ENCODE measurements around the gene ZBTB20.

ZBTB20 gene

DNA sequence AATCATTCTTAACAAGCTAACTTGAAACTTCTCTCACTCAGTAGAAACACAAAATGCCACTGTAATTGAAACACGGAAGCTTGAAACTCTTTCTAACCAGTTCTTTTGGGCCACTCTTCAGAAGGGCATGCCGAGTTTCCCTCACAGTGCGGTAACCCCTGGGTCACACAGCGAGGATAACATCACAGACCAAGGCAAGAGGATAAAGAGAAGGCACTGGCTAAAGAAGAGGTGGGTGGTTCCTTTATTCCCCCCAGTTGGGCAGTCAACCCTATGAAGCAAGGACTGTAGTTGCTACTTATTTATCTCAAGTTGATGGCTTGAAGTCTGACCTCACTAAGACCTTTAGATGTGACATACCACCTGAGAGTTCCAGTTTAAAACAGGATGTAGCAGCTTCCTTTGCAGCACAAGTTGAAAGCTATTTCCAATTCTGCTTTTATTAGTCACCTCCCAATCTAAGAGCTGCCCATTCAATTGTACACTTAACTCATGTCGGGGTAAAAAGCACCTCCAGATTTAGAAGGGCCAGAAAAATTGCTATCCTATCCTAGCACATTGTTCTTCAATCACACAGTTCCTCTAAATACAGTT lies 580.8 kb downstream of the ZBTB20 start:
- DNase-seq (ENCODE audit: insufficient read length, low spot score) (no peak), FAIRE-seq (no peak)

DNA sequence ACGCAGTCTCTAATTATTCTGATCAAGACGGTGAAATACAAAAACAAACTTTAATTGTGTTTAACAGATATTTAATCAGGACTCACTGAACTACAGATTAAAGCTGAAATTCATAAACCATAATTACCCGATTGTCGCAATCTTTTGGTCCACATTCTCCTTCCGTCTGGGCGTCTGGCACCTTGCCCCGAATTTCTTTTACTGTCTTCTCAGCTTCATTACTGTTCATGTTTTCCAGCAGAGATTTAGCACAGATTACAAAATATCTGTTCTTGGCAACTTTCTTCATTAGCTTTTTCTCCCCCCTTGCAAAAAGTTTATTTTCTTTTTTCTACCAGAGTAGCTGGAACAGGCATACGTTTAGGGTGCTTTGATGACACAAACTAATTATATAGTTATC lies 581.9 kb downstream of the ZBTB20 start:
- FAIRE-seq = no peak

DNA sequence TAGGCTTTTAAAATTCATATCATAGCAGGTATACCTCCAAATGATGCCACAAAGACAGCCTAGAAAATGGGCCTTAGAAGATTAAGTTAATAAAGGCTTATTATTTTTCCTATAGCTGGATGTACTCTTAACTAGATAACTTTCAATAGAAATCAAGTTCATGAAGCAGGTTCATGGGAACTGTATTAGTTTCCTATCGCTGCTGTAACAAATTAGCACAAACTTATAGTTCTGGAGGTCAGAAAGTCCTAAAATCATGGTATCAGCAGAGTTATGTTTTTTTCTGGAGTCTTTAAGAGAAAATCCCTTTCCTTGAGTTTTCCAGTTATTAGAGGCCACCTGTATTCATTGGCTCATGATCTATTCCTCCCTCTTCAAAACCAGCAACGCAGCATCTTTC lies 583.4 kb downstream of the ZBTB20 start:
- DNase-seq (ENCODE audit: insufficient read length, low spot score) = no peak
- FAIRE-seq = no peak

More for the DNA sequence above, 581.9 kb downstream of the ZBTB20 start:
- DNase-seq (ENCODE audit: insufficient read length, low spot score) = no peak

DNA sequence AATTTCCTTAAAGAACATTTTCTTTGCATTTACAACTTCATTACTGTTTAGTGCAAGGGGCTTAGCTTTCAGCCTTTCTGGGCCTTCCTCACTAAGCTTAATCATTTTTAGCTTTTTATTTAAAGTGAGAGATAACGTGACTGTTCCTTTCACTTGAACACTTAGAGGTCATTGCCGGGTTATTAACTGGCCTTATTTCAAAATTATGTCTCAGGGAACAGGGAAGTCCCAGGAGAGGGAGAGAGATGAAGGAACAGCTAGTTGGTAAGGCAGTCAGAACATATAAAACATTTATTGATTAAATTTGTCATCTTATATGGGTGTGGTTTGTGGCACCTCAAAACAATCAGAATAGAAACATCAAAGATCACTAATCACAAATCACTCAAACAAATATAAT lies 584.5 kb downstream of the ZBTB20 start:
- FAIRE-seq (no peak), DNase-seq (ENCODE audit: insufficient read length, low spot score) (no peak)

DNA sequence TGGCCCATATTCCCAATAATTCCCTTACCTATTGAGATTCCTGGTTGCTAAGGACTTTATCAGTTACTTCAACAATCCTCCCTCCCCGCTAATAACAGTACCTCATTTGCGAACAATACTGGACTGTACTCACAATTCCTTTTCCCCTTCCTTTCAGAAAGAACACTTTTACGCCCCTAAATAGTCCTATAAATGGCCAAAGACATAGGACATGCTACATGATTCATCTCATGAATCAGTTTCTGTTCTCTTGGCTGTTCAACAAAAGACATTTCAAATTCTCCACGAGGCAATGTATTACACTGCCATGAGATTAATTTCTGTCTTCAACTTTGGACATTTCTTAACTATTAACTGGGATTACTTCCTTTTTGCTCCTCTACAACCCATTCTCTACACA lies 588.8 kb downstream of the ZBTB20 start:
- no peak for DNase-seq (ENCODE audit: insufficient read length, low spot score)
- FAIRE-seq = no peak

DNA sequence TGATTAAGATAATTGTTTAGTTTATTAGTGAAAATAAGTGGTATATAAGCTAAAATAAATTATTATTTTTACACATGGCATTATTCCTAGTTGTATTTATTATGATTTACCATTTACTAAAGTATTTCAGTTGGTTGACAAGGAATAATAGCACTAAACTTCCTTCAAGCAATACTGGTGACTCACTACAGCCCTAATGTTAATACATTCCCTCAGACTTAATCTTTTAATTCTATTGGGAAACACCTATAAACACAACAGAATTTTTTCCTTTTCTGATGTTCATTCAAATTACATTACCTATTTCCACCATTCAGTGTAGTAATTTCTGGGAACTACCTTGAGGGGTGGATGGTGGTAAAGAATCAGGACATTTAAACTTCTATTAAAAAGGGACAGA lies 589.3 kb downstream of the ZBTB20 start:
- DNase-seq (ENCODE audit: insufficient read length, low spot score) = no peak

DNA sequence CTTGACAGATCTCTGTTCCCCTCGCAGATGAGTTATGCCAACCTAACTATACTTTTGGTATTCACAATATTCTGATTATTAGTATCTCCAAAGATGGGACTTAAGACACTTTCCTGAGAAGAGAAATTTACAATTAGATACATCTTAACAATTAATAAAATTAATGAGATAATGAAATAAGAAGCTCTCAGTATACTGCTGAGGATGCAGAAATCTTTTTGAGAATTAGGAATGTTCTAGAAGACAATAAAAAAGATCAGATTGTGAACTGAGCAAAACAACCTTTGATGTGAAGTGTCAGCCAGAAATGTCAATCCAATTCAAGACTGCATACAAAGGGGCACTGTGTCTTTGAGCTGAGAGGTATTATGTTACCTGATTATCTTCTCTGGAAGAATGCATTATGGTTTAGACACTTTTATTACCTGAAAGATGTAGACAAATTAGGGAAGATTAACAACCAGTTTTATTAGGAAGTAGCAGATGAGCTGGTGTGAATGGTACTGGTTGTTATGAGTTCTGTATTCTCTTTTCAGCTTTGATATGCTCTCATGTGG lies 590.4 kb downstream of the ZBTB20 start:
- DNase-seq (ENCODE audit: insufficient read length, low spot score) (no peak), FAIRE-seq (no peak)

More for the DNA sequence above, 589.3 kb downstream of the ZBTB20 start:
- no peak for FAIRE-seq

DNA sequence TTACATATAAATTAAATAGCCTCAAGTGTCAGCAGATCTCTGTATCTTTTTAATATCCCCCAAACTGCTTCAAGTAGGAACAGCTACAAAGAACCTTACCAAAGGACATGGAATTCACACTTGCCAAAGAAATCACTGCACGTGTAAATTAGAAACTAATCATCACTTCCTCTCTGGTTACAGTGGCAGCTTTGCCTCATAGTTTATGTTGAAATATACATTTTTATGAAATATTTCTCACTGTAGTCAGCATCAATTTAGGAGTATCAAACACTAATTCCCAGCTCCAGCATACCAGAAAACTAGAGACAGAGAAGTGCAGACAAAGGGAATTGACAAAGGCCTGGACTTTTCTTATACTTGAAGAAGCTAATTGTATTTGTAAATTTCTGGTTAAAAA lies 592.4 kb downstream of the ZBTB20 start:
- DNase-seq (ENCODE audit: insufficient read length, low spot score) (no peak), FAIRE-seq (no peak)

DNA sequence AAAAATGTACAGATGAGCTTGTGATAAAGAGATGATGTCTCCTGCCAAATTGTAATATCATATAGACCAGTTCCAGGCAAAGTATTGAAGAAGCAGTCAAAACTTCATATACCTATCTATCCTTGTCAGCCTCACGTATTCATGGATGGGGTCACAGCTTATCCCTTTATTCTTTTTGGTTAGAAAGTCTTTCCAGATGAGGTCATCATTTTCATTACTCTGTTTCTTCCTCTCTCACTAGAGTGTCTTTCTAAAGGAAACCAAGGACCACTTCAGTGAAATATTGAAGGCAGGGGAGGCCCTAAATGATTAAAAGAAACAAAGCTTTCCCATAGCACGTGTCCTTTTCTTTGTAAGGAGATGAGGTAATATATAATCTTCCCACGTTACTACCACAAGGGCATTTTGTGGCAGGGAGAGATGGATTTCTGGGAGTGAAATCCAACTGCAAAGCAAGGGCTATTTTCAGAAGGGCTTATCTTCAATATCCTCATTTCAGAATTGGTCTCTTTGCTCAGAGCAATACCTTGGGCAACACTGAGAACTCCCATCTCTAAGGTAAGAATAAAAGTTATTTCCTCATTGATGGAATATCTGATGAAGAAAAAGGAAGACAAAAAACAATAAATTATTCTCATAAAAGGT lies 593.0 kb downstream of the ZBTB20 start:
- no peak for FAIRE-seq
- DNase-seq (ENCODE audit: insufficient read length, low spot score) = no peak

DNA sequence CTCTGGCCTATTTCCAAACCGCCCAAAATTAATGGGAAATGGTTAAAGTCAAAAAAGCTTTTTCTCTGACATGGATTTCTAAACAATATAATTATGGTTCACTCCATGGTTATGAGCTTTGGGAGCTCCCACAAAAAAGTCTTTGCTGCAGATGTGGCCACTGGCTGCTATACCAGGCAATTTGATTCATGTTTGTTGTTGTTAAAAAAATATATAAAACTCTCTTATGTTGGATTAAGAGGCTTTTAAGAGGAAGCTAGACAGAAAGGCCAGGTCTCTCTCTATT lies 594.6 kb downstream of the ZBTB20 start:
- FAIRE-seq (no peak), DNase-seq (ENCODE audit: insufficient read length, low spot score) (no peak)

DNA sequence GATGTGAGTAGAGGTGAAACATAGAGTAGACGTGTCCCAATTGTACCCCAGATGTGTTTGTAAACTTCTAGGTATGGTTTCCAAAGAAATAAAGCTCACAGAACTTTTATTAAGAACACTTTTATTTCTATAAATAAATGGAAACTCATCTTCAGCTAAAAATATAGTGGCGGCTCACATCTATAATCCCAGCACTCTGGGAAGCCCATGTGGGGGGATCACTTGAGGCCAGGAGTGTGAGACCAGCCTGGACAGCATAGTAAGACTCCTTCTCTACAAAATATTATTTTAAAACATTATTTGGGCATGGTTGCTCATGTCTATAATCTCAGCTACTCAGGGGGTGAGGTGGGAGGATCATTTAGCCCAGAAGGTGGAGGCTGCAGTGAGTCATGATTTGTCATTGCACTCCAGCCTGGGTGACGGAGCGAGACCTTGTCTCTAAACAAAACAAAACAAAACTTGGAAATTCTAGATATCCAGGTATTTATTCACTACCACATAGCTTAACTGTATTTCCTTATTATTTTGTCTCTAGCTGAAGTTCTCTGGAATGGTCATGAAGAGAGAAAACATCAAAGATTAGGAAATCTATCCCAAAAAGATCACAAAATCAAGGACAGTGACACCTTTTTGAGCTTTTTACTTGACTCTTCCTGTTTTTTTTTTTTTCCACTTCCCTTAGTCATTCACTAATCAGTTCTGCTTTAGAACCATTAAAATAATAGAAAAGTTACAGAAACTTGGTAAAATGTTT lies 595.1 kb downstream of the ZBTB20 start:
- DNase-seq (ENCODE audit: insufficient read length, low spot score) (no peak), FAIRE-seq (no peak)

DNA sequence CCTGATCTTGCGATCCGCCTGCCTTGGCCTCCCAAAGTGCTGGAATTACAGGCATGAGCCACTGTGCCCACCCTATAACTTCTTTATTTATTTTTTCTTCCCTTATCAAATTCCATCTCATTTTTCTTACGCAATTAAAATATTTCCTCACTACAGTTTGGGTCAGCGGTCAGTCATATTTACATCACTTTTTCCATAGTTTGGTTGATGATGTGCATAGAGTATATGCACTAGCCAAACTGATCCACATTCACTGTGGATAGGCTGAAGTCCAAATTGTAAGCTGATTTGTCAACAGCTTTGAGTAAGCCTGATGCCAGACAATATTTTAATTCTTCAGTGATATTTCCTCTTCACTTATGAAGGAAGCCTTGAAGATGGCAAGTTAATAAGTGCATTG lies 596.9 kb downstream of the ZBTB20 start:
- FAIRE-seq = no peak
- DNase-seq (ENCODE audit: insufficient read length, low spot score) = peak; percentile 26

DNA sequence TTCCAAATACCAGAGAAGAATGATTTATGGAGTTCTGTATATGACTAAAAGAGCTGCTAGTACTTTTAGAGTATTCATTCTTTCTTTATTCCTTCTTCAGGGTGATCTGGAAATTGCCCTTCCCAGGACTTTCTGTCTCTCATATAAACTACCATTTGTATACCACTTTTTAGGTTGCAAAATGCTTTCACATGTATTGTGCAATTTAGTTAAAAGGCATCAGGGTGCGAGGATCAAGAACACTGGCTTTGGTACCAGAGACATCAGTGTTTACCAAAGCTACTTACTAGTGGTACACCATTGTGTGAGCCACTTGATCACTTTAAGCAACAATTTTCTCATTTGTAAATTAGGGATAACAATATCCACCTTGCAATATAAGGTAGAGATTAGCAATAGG lies 601.9 kb downstream of the ZBTB20 start:
- DNase-seq (ENCODE audit: insufficient read length, low spot score) (no peak), FAIRE-seq (no peak)

DNA sequence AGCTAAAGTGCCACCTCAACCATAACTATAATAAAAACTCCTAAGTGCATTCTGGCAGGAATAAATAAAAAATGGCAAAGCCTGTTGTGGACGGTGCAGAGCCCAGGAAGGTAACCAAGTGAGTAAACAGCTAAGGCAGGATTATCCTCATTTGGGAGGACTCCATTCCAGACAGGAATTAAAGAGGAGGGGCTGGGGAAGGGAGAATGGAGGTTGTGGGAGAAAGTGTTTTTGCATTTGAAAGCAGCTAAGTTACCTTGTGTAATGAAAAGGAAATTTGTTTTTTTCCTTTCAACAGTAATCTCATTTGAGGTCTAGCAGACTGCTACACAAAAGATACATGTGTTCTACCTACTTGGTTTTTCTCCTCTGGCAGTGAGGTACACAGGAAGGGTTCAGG lies 604.7 kb downstream of the ZBTB20 start:
- no peak for FAIRE-seq
- DNase-seq (ENCODE audit: insufficient read length, low spot score) = no peak

DNA sequence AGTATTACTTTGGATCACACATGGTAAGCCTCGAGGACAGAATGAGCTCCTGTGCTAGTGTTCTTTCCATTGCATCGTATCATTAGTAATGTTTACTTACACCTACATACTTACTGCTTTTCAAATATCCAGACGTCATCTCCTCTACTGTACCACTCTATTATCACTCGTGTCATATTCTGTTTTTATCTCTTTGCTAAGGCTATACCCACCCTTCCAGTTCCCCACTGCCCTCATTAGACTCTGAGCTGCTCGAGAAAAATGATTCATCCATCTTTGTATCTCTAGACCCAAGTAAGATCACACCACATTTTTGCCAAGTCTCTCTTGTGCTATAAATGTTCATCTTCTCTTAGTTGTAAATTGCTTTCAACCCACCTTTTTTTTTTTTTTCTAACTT lies 607.6 kb downstream of the ZBTB20 start:
- FAIRE-seq = no peak
- DNase-seq (ENCODE audit: insufficient read length, low spot score) = no peak

DNA sequence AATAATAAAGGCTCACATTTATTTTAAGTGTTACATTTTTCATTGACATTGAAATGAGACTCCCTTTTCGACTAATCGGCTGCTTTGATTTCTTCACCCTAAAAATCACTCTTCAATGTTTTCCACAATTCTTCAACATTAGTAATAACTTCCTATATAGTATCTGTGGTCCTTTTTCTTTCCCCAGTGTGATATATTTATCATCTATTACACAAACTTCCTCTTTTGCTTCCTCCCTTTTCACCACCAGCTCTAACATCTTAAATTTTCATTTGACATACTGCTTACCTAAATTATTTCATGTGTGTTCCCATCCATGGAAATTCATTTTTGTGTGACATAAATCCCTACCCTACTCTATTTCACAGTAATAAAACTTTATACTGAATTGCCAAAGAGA lies 608.9 kb downstream of the ZBTB20 start:
- FAIRE-seq = no peak
- DNase-seq (ENCODE audit: insufficient read length, low spot score) = no peak

DNA sequence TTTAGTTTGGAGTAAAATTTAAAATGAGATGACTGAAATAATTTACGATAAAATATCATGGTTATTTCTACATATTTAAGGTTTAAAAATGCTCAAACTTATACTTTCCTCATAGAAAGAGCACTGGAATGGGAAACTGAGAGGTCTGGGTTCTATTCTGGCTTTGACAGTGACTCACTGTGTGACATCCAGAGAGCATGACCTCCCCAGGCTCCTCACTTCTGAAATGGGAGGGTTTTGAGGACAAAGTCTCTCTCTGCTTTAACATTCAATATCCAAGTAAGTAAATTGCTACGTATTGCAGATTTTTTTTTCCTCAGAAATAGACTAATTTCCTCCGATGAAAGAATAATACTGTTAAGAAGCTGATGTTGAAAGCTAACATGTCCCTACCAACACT lies 618.6 kb downstream of the ZBTB20 start:
- FAIRE-seq (no peak), DNase-seq (ENCODE audit: insufficient read length, low spot score) (no peak)

DNA sequence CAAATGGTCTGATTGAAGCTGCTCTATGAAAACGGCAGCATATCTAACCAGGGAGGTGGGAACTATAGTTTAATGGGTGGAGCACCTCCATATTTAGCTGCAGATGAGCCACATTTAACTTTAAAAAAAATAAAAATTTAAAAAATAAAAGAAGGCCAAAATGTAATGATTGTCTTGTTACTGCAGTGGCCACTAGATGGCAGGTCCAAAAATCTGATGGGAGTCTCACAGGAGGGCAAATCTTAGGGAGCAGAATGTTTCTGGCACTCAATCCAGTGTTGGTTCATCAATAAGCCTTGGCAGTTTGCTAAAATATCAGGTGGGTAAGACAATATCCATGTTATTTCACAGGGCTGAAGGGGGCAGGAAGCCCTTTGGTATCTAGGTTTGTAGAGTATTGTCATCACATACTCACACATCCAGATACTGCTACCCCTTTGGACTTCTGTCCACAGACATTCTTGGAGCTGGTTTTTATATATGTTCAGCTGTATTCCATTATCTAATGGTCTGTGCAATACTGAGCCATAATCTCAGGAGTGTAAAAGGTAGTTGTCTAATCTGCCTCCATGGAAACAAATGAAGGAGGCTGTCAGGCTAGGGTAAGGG lies 619.9 kb downstream of the ZBTB20 start:
- FAIRE-seq (no peak), DNase-seq (ENCODE audit: insufficient read length, low spot score) (no peak)

DNA sequence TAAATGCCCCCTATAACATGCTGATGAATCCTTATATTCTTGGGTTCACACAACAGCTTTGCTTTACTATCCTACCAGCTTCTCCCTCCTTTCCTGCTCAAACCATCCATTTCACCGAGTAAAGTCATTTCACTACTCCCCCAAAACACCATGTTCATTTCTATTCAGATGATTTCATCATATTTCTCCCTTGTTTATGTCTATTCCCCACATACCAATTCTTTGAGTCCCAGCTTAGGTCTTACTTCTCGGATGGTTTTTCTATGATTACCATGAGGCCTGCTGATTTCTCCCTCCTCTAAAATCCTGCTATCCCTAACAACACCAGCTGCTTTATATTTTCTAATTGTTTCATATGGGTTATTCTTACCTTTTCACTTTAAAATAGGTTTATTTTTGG lies 621.8 kb downstream of the ZBTB20 start:
- FAIRE-seq (no peak), DNase-seq (ENCODE audit: insufficient read length, low spot score) (no peak)

DNA sequence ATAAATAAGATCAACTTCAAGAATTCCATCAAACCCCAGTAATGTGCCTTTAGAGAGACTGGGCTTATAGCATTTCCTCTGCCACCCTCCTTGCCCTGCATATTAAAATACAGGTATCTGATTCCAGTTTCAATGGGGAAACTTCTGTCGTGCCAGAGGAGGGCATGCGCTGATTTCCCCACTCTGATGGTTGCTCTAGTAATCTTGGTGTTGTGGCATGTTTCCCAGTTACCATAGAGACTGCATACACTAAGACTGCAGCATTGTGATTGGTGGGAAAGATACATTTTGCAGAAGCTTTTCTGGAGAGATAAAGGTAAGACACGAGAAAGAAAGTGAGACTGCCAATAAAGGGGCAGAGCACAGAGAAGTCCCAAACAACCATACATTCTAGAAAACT lies 627.7 kb downstream of the ZBTB20 start:
- DNase-seq (ENCODE audit: insufficient read length, low spot score) (no peak), FAIRE-seq (no peak)

DNA sequence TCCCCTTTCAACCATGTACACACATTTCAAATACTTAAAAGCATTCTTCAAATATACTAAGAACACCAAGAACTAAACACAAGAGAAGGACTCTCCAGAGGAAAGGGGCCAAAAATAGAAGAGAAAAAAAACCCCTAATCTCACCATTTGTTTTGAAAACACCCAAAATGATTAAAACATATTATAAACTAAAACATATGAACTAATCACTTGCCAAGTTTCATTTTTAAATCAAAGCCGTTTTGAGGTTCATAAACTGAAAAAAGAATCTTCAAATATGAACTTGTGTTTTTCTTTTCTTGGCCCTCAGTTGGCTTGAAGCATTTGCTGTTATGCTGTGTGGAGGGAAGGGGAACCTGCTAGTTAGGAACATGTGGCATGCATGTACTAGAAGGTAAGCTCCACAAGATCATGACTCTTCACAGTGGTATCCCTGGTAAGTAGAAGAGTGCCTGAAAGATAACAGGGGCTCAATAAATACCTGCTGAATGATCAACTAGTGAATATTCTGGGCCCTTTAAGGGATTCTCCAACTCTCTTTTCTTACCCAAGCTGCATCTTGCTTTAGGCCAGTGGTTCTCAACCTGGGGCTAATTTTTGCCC lies 628.8 kb downstream of the ZBTB20 start:
- FAIRE-seq = no peak
- no peak for DNase-seq (ENCODE audit: insufficient read length, low spot score)
